HepG2 (cell line): ENCODE data around the gene DNAJB6. TPM values are rescaled to one million over a fixed set of nuclear protein-coding genes. Genes with fewer than 3 reads are reported as not detected.

Source experiments
- ATF1 ChIP-seq: IDR thresholded peaks from 2 replicates; pipeline ENCODE4 v1.6.1; 2016; ENCODE audit warnings: mild to moderate bottlenecking, control low read depth
- CBX5 ChIP-seq: sonication (generic); formaldehyde crosslinking; IDR thresholded peaks from 2 replicates; pipeline ENCODE4 v1.4.0; 2020; ENCODE audit warnings: missing genetic modification reagents, borderline replicate concordance
- FOXJ3 ChIP-seq: sonication (generic); formaldehyde crosslinking; IDR thresholded peaks from 2 replicates; pipeline ENCODE4 v1.4.0; 2020; ENCODE audit warnings: missing genetic modification reagents, mild to moderate bottlenecking, borderline replicate concordance
- GATA4 ChIP-seq: sonication (generic); IDR thresholded peaks from 2 replicates; pipeline ENCODE4 v1.6.1; 2016; ENCODE audit warnings: antibody characterized with exemption, low read depth, borderline replicate concordance
- GATAD2A ChIP-seq: IDR thresholded peaks from 2 replicates; pipeline ENCODE4 v1.6.1; 2016
- HDAC1 ChIP-seq: sonication (generic); formaldehyde crosslinking; IDR thresholded peaks from 2 replicates; pipeline ENCODE4 v1.5.1; 2020; ENCODE audit warnings: mild to moderate bottlenecking, missing genetic modification reagents
- KAT8 ChIP-seq: IDR thresholded peaks from 2 replicates; pipeline ENCODE4 v1.6.1; 2016; ENCODE audit warnings: missing genetic modification reagents, missing compliant biosample characterization
- KMT2B ChIP-seq: IDR thresholded peaks from 2 replicates; pipeline ENCODE4 v1.6.1; 2016; ENCODE audit warnings: missing genetic modification reagents, missing compliant biosample characterization
- MIER2 ChIP-seq: IDR thresholded peaks from 2 replicates; pipeline ENCODE4 v1.6.1; 2016; ENCODE audit warnings: missing biosample characterization, missing genetic modification reagents
- SETDB1 ChIP-seq: sonication (generic); formaldehyde crosslinking; IDR thresholded peaks from 2 replicates; pipeline ENCODE4 v1.5.1; 2020; ENCODE audit warnings: missing genetic modification reagents, mild to moderate bottlenecking, borderline replicate concordance
- SIX4 ChIP-seq: sonication (generic); formaldehyde crosslinking; IDR thresholded peaks from 2 replicates; pipeline ENCODE4 v1.4.0; 2020; ENCODE audit warnings: missing genetic modification reagents
- ZNF143 ChIP-seq: sonication (generic); formaldehyde crosslinking; IDR thresholded peaks from 2 replicates; pipeline ENCODE4 v1.4.0; 2020; ENCODE audit warnings: missing genetic modification reagents
- ZNF501 ChIP-seq: sonication (generic); formaldehyde crosslinking; IDR thresholded peaks from 2 replicates; pipeline ENCODE4 v1.5.1; 2020; ENCODE audit warnings: mild to moderate bottlenecking, moderate library complexity, missing genetic modification reagents
- ZNF552 ChIP-seq: sonication (generic); formaldehyde crosslinking; IDR thresholded peaks from 2 replicates; pipeline ENCODE4 v1.9.0; 2022; ENCODE audit warnings: missing genetic modification reagents, mild to moderate bottlenecking, borderline replicate concordance
- ZNF644 ChIP-seq: IDR thresholded peaks from 2 replicates; pipeline ENCODE4 v1.6.1; 2016; ENCODE audit warnings: low read depth
- ZNF703 ChIP-seq: sonication (generic); formaldehyde crosslinking; IDR thresholded peaks from 2 replicates; pipeline ENCODE4 v1.5.1; 2020; ENCODE audit warnings: missing genetic modification reagents, mild to moderate bottlenecking, moderate library complexity, borderline replicate concordance
- ZNF713 ChIP-seq: sonication (generic); formaldehyde crosslinking; IDR thresholded peaks from 2 replicates; pipeline ENCODE4 v1.4.0; 2020; ENCODE audit warnings: mild to moderate bottlenecking, missing genetic modification reagents
- ZSCAN21 ChIP-seq: sonication (generic); formaldehyde crosslinking; IDR thresholded peaks from 2 replicates; pipeline ENCODE4 v1.8.0; 2022; ENCODE audit warnings: mild to moderate bottlenecking, missing genetic modification reagents, moderate library complexity, borderline replicate concordance
- polyA plus RNA-seq, 8 experiments: library from polyadenylated mRNA; depleted of rRNA in 3 of 8; stranded (reverse) in 7 of 8; unstranded in 1 of 8; fragments of >200 nt; fragmentation: Illumina TruSeq in 4 of 8; extraction: Trizol in 4 of 8; gene quantifications; 2 replicates each; pipeline versions ENCODE4 v1.2.1 to v1.2.3, GENCODE V29; 2011 to 2016; ENCODE audit warnings: low read depth in 4 of 8, missing spikeins in 1 of 8, mixed read lengths in 1 of 8; ENCODE audit not compliant: insufficient read depth in 1 of 8
- total RNA-seq, 5 experiments: library from RNA; depleted of rRNA; stranded (reverse); fragments of >200 nt; fragmentation: Illumina TruSeq; extraction: Trizol; gene quantifications; 2 replicates each; pipeline ENCODE4 v1.2.3, GENCODE V29; 2016; ENCODE audit warnings: low read depth in 1 of 5
- TF ChIP-seq, protein P1 (sequence below): sonication (generic); formaldehyde crosslinking; conservative IDR thresholded peaks from 2 replicates; pipeline ENCODE4 v1.4.0; 2020; ENCODE audit warnings: mild to moderate bottlenecking, missing genetic modification reagents, moderate library complexity
- TF ChIP-seq, protein P2 (sequence below): conservative IDR thresholded peaks from 2 replicates; pipeline ENCODE4 v1.6.1; 2018; ENCODE audit warnings: missing genetic modification reagents
- TF ChIP-seq, protein P3 (sequence below): sonication (generic); formaldehyde crosslinking; IDR thresholded peaks from 2 replicates; pipeline ENCODE4 v1.8.0; 2022; ENCODE audit warnings: mild to moderate bottlenecking, missing genetic modification reagents, borderline replicate concordance
- TF ChIP-seq, protein P4 (sequence below): IDR thresholded peaks from 2 replicates; pipeline ENCODE4 v1.6.1; 2016; ENCODE audit warnings: low read depth, control low read depth

The DNAJB6 gene
- total and polyA plus RNA-seq, 2 of the 13 experiments (the other 11 are each of a cell fraction or from before 2014, with no cell fraction given), result 29.9 to 53.9 TPM

DNA sequence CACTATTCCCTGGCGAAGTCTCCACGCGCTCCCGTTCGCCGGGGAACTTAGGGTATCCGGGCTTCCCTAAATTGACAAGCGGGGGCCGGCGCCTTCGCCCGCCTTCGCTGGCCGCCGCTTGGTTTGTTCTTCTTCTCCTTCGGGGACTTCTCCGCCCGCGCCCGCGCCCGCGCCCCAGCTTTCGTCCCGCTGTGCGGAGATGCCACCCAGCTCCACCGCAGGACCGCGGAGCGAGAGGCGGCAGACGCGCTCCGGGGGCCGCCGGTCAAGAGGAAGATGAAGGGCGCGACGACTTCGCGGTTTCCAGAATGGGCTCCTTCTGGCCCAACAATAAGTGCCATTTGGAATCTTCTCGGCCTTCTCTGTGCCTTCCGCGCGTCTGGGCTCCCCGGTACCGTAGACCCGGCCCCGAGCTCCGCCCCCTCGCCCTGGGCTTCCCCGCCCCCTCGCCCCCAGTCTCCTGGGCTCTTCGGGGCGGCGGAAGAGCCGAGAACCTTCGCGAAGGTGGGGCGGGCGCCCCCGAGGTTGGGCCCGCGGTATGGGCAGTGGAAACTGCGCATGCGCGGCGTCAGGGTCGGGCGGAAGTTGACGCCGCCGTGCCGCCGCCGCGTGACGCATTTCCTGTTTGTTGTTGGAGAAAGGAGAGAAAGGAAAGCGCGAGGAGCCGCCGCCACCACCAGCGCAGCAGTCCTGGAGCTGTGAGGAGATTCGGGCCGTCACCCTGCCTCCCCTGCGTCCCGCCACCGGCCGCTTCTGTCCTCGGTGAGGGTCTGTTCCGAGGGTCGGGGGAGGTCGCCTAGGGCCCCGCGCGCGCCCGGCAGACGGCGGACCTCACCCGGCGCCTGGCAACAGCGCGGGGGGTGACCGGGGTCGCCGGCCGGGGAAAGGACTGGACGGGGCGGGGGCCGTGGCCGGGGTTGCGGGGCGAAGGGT, at the start of gene DNAJB6 (continued):
- TF ChIP-seq, protein P1, sequence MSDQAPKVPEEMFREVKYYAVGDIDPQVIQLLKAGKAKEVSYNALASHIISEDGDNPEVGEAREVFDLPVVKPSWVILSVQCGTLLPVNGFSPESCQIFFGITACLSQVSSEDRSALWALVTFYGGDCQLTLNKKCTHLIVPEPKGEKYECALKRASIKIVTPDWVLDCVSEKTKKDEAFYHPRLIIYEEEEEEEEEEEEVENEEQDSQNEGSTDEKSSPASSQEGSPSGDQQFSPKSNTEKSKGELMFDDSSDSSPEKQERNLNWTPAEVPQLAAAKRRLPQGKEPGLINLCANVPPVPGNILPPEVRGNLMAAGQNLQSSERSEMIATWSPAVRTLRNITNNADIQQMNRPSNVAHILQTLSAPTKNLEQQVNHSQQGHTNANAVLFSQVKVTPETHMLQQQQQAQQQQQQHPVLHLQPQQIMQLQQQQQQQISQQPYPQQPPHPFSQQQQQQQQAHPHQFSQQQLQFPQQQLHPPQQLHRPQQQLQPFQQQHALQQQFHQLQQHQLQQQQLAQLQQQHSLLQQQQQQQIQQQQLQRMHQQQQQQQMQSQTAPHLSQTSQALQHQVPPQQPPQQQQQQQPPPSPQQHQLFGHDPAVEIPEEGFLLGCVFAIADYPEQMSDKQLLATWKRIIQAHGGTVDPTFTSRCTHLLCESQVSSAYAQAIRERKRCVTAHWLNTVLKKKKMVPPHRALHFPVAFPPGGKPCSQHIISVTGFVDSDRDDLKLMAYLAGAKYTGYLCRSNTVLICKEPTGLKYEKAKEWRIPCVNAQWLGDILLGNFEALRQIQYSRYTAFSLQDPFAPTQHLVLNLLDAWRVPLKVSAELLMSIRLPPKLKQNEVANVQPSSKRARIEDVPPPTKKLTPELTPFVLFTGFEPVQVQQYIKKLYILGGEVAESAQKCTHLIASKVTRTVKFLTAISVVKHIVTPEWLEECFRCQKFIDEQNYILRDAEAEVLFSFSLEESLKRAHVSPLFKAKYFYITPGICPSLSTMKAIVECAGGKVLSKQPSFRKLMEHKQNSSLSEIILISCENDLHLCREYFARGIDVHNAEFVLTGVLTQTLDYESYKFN (CRISPR knock-in tag), result no peak; the same call in 1 of the 2 replicates
- TF ChIP-seq, protein P2, sequence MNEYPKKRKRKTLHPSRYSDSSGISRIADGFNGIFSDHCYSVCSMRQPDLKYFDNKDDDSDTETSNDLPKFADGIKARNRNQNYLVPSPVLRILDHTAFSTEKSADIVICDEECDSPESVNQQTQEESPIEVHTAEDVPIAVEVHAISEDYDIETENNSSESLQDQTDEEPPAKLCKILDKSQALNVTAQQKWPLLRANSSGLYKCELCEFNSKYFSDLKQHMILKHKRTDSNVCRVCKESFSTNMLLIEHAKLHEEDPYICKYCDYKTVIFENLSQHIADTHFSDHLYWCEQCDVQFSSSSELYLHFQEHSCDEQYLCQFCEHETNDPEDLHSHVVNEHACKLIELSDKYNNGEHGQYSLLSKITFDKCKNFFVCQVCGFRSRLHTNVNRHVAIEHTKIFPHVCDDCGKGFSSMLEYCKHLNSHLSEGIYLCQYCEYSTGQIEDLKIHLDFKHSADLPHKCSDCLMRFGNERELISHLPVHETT (CRISPR knock-in tag), result peak; percentile 81; the same call in 1 of the 2 replicates
- TF ChIP-seq CBX5 (no peak), HDAC1 (peak; percentile 65; the same call in 1 of the 2 replicates), ZNF143 (CRISPR knock-in tag) (peak; percentile 31; the same call in 1 of the 2 replicates), ZNF552 (CRISPR knock-in tag) (no peak), SIX4 (CRISPR knock-in tag) (0 out of 2 replicates have a peak, but pooled peaks have one; percentile 23), FOXJ3 (CRISPR knock-in tag) (peak; percentile 56; the same call in 1 of the 2 replicates), ZSCAN21 (CRISPR knock-in tag) (no peak; the same call in 1 of the 2 replicates), MIER2 (CRISPR knock-in tag) (0 out of 2 replicates have a peak, but pooled peaks have one; percentile 19), GATAD2A (CRISPR knock-in tag) (no peak), ZNF644 (CRISPR knock-in tag) (no peak), ATF1 (CRISPR knock-in tag) (peak; percentile 90), ZNF501 (peak; percentile 64; the same call in 1 of the 2 replicates), SETDB1 (CRISPR knock-in tag) (no peak), KAT8 (CRISPR knock-in tag) (peak; percentile 90), KMT2B (CRISPR knock-in tag) (peak; percentile 86), ZNF713 (no peak), GATA4 (no peak), ZNF703 (CRISPR knock-in tag) (no peak)
- TF ChIP-seq, protein P3, sequence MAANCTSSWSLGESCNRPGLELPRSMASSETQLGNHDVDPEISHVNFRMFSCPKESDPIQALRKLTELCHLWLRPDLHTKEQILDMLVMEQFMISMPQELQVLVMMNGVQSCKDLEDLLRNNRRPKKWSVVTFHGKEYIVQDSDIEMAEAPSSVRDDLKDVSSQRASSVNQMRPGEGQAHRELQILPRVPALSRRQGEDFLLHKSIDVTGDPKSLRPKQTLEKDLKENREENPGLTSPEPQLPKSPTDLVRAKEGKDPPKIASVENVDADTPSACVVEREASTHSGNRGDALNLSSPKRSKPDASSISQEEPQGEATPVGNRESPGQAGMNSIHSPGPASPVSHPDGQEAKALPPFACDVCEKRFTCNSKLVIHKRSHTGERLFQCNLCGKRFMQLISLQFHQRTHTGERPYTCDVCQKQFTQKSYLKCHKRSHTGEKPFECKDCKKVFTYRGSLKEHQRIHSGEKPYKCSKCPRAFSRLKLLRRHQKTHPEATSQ (CRISPR knock-in tag), result 0 out of 2 replicates have a peak, but pooled peaks have one; percentile 22
- TF ChIP-seq, protein P4, sequence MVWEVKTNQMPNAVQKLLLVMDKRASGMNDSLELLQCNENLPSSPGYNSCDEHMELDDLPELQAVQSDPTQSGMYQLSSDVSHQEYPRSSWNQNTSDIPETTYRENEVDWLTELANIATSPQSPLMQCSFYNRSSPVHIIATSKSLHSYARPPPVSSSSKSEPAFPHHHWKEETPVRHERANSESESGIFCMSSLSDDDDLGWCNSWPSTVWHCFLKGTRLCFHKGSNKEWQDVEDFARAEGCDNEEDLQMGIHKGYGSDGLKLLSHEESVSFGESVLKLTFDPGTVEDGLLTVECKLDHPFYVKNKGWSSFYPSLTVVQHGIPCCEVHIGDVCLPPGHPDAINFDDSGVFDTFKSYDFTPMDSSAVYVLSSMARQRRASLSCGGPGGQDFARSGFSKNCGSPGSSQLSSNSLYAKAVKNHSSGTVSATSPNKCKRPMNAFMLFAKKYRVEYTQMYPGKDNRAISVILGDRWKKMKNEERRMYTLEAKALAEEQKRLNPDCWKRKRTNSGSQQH, result no peak
